Esophagus squamous epithelium (tissue), 5 donors: ENCODE results near the gene PTPN13. TPM values are rescaled to one million over a fixed set of nuclear protein-coding genes. Genes with fewer than 3 reads are reported as not detected.
"Not testable (repeated sequence)": the region's sequence is repeated elsewhere in the genome, so short reads cannot be mapped to it uniquely, and the experiment has no call there.

Experiments used
- DNase-seq: peaks from one replicate; lab custom pipeline; 2025; lab: John Stamatoyannopoulos, UW
- H3K27ac ChIP-seq, 4 donors: fragments of 200-600 bp; sonication (generic); one replicate each; pipeline ENCODE4 v1.5.1; 2016 to 2019; ENCODE audit warnings: mild to moderate bottlenecking in 1 of 4
- H3K27me3 ChIP-seq, 4 donors: fragments of 200-600 bp; sonication (generic); 1 replicate in 3 of 4; 2 replicates in 1 of 4; pipeline versions ENCODE4 v1.5.1 to v1.6.0; 2017 to 2021; ENCODE audit warnings: antibody characterized with exemption in 1 of 4
- H3K36me3 ChIP-seq, 3 donors: fragments of 200-600 bp; sonication (generic); one replicate each; pipeline ENCODE4 v1.5.1; 2016 to 2019
- H3K4me1 ChIP-seq, 3 donors: fragments of 200-600 bp; sonication (generic); one replicate each; pipeline ENCODE4 v1.5.1; 2017 to 2019
- H3K4me3 ChIP-seq, 4 donors: fragments of 200-600 bp; sonication (generic); 1 replicate in 3 of 4; 2 replicates in 1 of 4; pipeline ENCODE4 v1.5.1; 2016 to 2019; ENCODE audit warnings: mild to moderate bottlenecking in 2 of 4, moderate library complexity in 1 of 4
- H3K9me3 ChIP-seq, 3 donors: fragments of 200-600 bp; sonication (generic); one replicate each; pipeline ENCODE4 v1.5.1; 2016 to 2019
- CTCF ChIP-seq, 6 experiments: fragments of 450-650 bp in 4 of 6; fragments of 200-600 bp in 2 of 6; sonication (generic) in 2 of 6; IDR thresholded peaks; one replicate each; pipeline ENCODE4 v1.5.1; 2016 to 2019; ENCODE audit warnings: antibody characterized with exemption in 6 of 6, mild to moderate bottlenecking in 4 of 6, moderate library complexity in 4 of 6
- POLR2A ChIP-seq, 4 donors: fragments of 450-650 bp; IDR thresholded peaks; one replicate each; pipeline ENCODE4 v1.6.1; 2017; ENCODE audit warnings: antibody characterized with exemption in 4 of 4, mild to moderate bottlenecking in 4 of 4, moderate library complexity in 3 of 4
- WGBS, 2 donors: methylation state at CpG; one replicate each; pipeline ENCODE4 v1.1.5; 2018; 5-methylcytosine and 5-hydroxymethylcytosine counted together
- intact Hi-C: fragments of 100-400 bp; cut with DNase I; formaldehyde crosslinking; loops from one replicate; pipeline ENCODE4 v1.15.0; 2022
- total RNA-seq, 4 donors: library from RNA; depleted of rRNA; stranded (reverse); fragments of >200 nt; gene quantifications; one replicate each; pipeline ENCODE4 v1.1.0, GENCODE V29; 2016
- donor health status: DM: yes; HTN: yes; CAD: no.

PTPN13 gene
- total RNA-seq, 4 donors from 2014 or later, result 44.8 to 94.9 (median 66.7) TPM

GRCh38 chr4:86718152-86718551, 124.0 kb downstream of the PTPN13 start:
- WGBS, 2 donors, result 93 to 94% methylated on average over 3 of the region's 3 CpGs
- H3K27me3 ChIP-seq, result no peaks in the 10 kb centered on the region
- DNase-seq, result no peak
- H3K27ac ChIP-seq, result no peak overlapping the region
- no peaks in the 10 kb centered on the region for H3K9me3 ChIP-seq
- intact Hi-C loops, result no loop called here
- TF ChIP-seq CTCF (IDR thresholded peaks at IDR 0.05) (no peak), POLR2A (IDR thresholded peaks at IDR 0.05) (no peak)
- H3K4me3 ChIP-seq, result no peak overlapping the region
- peaks cover 0 to 54% (median 0%) of the 10 kb centered on the region in 3 donors for H3K36me3 ChIP-seq
- H3K4me1 ChIP-seq, result no peaks in the 10 kb centered on the region

- WGBS, 2 donors, result 82 to 96% methylated on average over 3 of the region's 3 CpGs
- H3K27ac ChIP-seq, H3K4me3 ChIP-seq, H3K9me3 ChIP-seq, intact Hi-C loops, H3K27me3 ChIP-seq, DNase-seq, H3K4me1 ChIP-seq: not testable (repeated sequence)
- peaks cover 0 to 64% (median 0%) of the 10 kb centered on the region in 3 donors for H3K36me3 ChIP-seq
Observed at GRCh38 chr4:86719149-86719548, 125.0 kb downstream of the PTPN13 start.

GRCh38 chr4:86720508-86721068, 126.5 kb downstream of the PTPN13 start:
- Histone ChIP-seq H3K27ac (no peak overlapping the region), H3K9me3 (no peaks in the 10 kb centered on the region), H3K27me3 (no peaks in the 10 kb centered on the region), H3K36me3 (peaks cover 0 to 78% (median 6%) of the 10 kb centered on the region in 3 donors), H3K4me3 (no peak overlapping the region), H3K4me1 (no peaks in the 10 kb centered on the region)
- DNase-seq, result no peak
- TF ChIP-seq POLR2A (IDR thresholded peaks at IDR 0.05) (no peak), CTCF (IDR thresholded peaks at IDR 0.05) (no peak)
- WGBS, 2 donors, result 57 to 70% methylated on average over 3 of the region's 3 CpGs
- intact Hi-C loops, result no loop called here

GRCh38 chr4:86721412-86721811, 127.3 kb downstream of the PTPN13 start:
- WGBS, 2 donors, result 68 to 81% methylated on average over 2 of the region's 2 CpGs
- no peak for DNase-seq
- Histone ChIP-seq H3K27me3 (no peaks in the 10 kb centered on the region), H3K4me3 (no peak overlapping the region), H3K4me1 (no peaks in the 10 kb centered on the region), H3K27ac (no peak overlapping the region), H3K36me3 (peaks cover 0 to 81% (median 6%) of the 10 kb centered on the region in 3 donors), H3K9me3 (no peaks in the 10 kb centered on the region)
- TF ChIP-seq CTCF (IDR thresholded peaks at IDR 0.05) (no peak), POLR2A (IDR thresholded peaks at IDR 0.05) (no peak)
- intact Hi-C loops, result no loop called here

- no peak overlapping the region for H3K4me3 ChIP-seq
- H3K9me3 ChIP-seq, result no peaks in the 10 kb centered on the region
- no peaks in the 10 kb centered on the region for H3K4me1 ChIP-seq
- peaks cover 0 to 70% (median 0%) of the 10 kb centered on the region in 3 donors for H3K36me3 ChIP-seq
- intact Hi-C loops, result no loop called here
- TF ChIP-seq CTCF (IDR thresholded peaks at IDR 0.05) (no peak), POLR2A (IDR thresholded peaks at IDR 0.05) (no peak)
- no peaks in the 10 kb centered on the region for H3K27me3 ChIP-seq
- no peak for DNase-seq
- no peak overlapping the region for H3K27ac ChIP-seq
- 28 to 100% methylated on average over 2 of the region's 10 CpGs for WGBS, 2 donors
Observed at GRCh38 chr4:86730310-86730709, 136.2 kb downstream of the PTPN13 start.
